GM23338 (cell line): Measurements from ENCODE around the gene POMT2. TPM values are rescaled to one million over a fixed set of nuclear protein-coding genes. Genes with fewer than 3 reads are reported as not detected.

Source experiments
- ATAC-seq: fragments of 200-7000 bp; cut with Tn5 transposase; 3 replicates; pipeline ENCODE4 v1.9.1; 2020
- DNase-seq: peaks from one replicate; pipeline ENCODE4 v3.0.0-alpha.2; 2015; ENCODE audit warnings: low spot score
- H2AFZ ChIP-seq: fragments of 200-600 bp; sonication (generic); 2 replicates; pipeline ENCODE4 v1.8.0; 2016; ENCODE audit warnings: antibody characterized with exemption, mild to moderate bottlenecking, moderate library complexity
- H3F3A ChIP-seq: fragments of 200-600 bp; sonication (generic); replicated peaks from 2 replicates; pipeline ENCODE4 v1.8.0; 2017; ENCODE audit warnings: antibody characterized with exemption, mixed run types, low read depth
- H3K27ac ChIP-seq: fragments of 200-600 bp; sonication (generic); 2 replicates; pipeline ENCODE4 v1.6.1; 2016; ENCODE audit warnings: low read depth
- H3K27me3 ChIP-seq: fragments of 200-600 bp; sonication (generic); 2 replicates; pipeline ENCODE4 v1.8.0; 2016; ENCODE audit warnings: mild to moderate bottlenecking, mixed run types, moderate library complexity; ENCODE audit not compliant: insufficient read depth
- H3K36me3 ChIP-seq: fragments of 200-600 bp; sonication (generic); 2 replicates; pipeline ENCODE4 v1.8.0; 2016; ENCODE audit warnings: mild to moderate bottlenecking; ENCODE audit not compliant: insufficient read depth
- H3K4me1 ChIP-seq: fragments of 200-600 bp; sonication (generic); 2 replicates; pipeline ENCODE4 v1.8.0; 2016; ENCODE audit warnings: mild to moderate bottlenecking, moderate library complexity; ENCODE audit not compliant: insufficient read depth
- H3K4me2 ChIP-seq: fragments of 200-600 bp; sonication (generic); 2 replicates; pipeline ENCODE4 v1.7.1; 2017; ENCODE audit warnings: mixed run types
- H3K4me3 ChIP-seq: fragments of 200-600 bp; sonication (generic); 2 replicates; pipeline ENCODE4 v1.6.1; 2016; ENCODE audit warnings: mixed run types
- H3K79me2 ChIP-seq: fragments of 200-600 bp; sonication (generic); replicated peaks from 2 replicates; pipeline ENCODE4 v1.8.0; 2017; ENCODE audit warnings: mild to moderate bottlenecking; ENCODE audit not compliant: insufficient read depth
- H3K9me2 ChIP-seq: fragments of 200-600 bp; sonication (generic); 2 replicates; pipeline ENCODE4 v1.8.0; 2017; ENCODE audit not compliant: insufficient read depth
- H4K20me1 ChIP-seq: fragments of 200-600 bp; sonication (generic); replicated peaks from 2 replicates; pipeline ENCODE4 v1.8.0; 2017; ENCODE audit warnings: mild to moderate bottlenecking; ENCODE audit not compliant: insufficient read depth
- H3K27ac Mint-ChIP-seq: 2 replicates; pipeline ENCODE4 v1.8.0; 2020; ENCODE audit warnings: inconsistent platforms, mild to moderate bottlenecking, moderate library complexity, mixed read lengths
- H3K27me3 Mint-ChIP-seq: 3 replicates; pipeline ENCODE4 v1.8.0; 2022; ENCODE audit warnings: low read depth, mild to moderate bottlenecking, moderate library complexity, mixed read lengths, inconsistent platforms; ENCODE audit not compliant: insufficient read depth, poor library complexity
- H3K36me3 Mint-ChIP-seq: 3 replicates; pipeline ENCODE4 v1.8.0; 2021; ENCODE audit warnings: low read depth, mild to moderate bottlenecking, inconsistent platforms, moderate library complexity, mixed read lengths
- H3K4me1 Mint-ChIP-seq: 3 replicates; pipeline ENCODE4 v1.8.0; 2020; ENCODE audit warnings: mild to moderate bottlenecking, inconsistent platforms, mixed read lengths
- H3K4me3 Mint-ChIP-seq: 3 replicates; pipeline ENCODE4 v1.8.0; 2021; ENCODE audit warnings: moderate library complexity, mild to moderate bottlenecking, inconsistent platforms, mixed read lengths
- H3K9me3 Mint-ChIP-seq: 3 replicates; pipeline ENCODE4 v1.8.0; 2020; ENCODE audit warnings: moderate library complexity, mild to moderate bottlenecking, inconsistent platforms, mixed read lengths
- CREB1 ChIP-seq: fragments of 250-450 bp; sonication (Bioruptor Pico); IDR thresholded peaks from 2 replicates; pipeline ENCODE4 v1.5.0; 2020; ENCODE audit warnings: low read depth, mild to moderate bottlenecking, moderate library complexity
- EZH2phosphoT487 ChIP-seq: fragments of 200-600 bp; sonication (generic); IDR thresholded peaks from one replicate; pipeline ENCODE4 v1.8.1; 2018; ENCODE audit warnings: antibody characterized with exemption; ENCODE audit not compliant: unreplicated experiment
- JUNB ChIP-seq: IDR thresholded peaks from one replicate; pipeline ENCODE4 v1.6.1; 2016; ENCODE audit warnings: antibody characterized with exemption; ENCODE audit not compliant: unreplicated experiment
- NANOG ChIP-seq: IDR thresholded peaks from 2 replicates; pipeline ENCODE4 v1.6.1; 2016; ENCODE audit warnings: antibody characterized with exemption, borderline replicate concordance
- STAT1 ChIP-seq: IDR thresholded peaks from one replicate; pipeline ENCODE4 v1.6.1; 2016; ENCODE audit warnings: antibody characterized with exemption; ENCODE audit not compliant: unreplicated experiment
- ZNF114 ChIP-seq: fragments of 250-450 bp; sonication (Bioruptor Pico); IDR thresholded peaks from 2 replicates; pipeline ENCODE4 v1.5.0; 2020; ENCODE audit warnings: mild to moderate bottlenecking, moderate library complexity
- ZNF331 ChIP-seq: fragments of 250-450 bp; sonication (Bioruptor Pico); IDR thresholded peaks from 2 replicates; pipeline ENCODE4 v1.5.0; 2020; ENCODE audit warnings: low read depth, mild to moderate bottlenecking, moderate library complexity
- polyA plus RNA-seq: library from polyadenylated mRNA; unstranded; fragments of >200 nt; fragmentation: Nextera tagmentation; extraction: Ambion mirVana; gene quantifications from 2 replicates; pipeline ENCODE4 v1.2.1, GENCODE V29; 2016
- total RNA-seq: library from RNA; depleted of rRNA; stranded (reverse); fragments of >200 nt; shearing (Covaris generic); gene quantifications from 2 replicates; pipeline ENCODE4 v1.2.3, GENCODE V29; 2014
- TF ChIP-seq, protein P1 (sequence below): fragments of 250-450 bp; sonication (Bioruptor Pico); IDR thresholded peaks from 2 replicates; pipeline ENCODE4 v1.5.0; 2020; ENCODE audit warnings: mild to moderate bottlenecking, moderate library complexity
- TF ChIP-seq, protein P2 (sequence below): IDR thresholded peaks from one replicate; pipeline ENCODE4 v1.6.1; 2018; ENCODE audit warnings: antibody characterized with exemption; ENCODE audit not compliant: unreplicated experiment

The POMT2 gene
- total and polyA plus RNA-seq, 2 experiments from 2014 or later = 24.3 to 29.9 TPM

DNA sequence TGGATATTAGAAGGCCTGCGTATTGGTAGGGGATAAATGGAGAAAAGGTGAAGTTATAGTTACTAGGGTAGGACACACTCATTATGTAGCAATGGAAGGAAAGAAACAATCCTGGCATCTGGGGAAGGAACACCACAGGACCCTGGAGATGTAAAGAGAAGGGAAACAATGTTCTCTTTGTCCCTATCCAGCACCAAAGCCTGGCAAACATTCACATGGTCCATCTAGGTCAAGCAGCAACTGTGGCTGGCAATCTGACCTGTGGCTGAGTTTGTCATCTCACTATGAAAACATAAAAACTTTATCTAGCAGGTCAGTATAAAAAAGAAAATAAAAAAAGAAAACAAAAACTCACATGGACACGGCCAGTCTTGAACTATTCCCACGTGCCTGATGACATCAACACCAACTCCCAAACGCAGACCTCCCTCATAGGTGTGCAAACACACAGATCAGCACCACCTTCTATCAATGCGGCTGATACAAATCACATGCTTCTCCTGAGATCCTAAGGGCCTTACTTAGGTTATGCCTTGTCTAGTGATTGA is 2.6 kb downstream of the POMT2 start:
- Mint-ChIP-seq H3K27ac (peak overlapping the region; percentile 54), H3K4me3 (no peak overlapping the region), H3K36me3 (no peaks in the 10 kb centered on the region; the same call in 1 of the 3 replicates), H3K9me3 (no peaks in the 10 kb centered on the region), H3K4me1 (peaks cover 57% of the 10 kb centered on the region), H3K27me3 (peaks cover 15% of the 10 kb centered on the region)
- H2AFZ ChIP-seq = no peak overlapping the region
- TF ChIP-seq, protein P1, sequence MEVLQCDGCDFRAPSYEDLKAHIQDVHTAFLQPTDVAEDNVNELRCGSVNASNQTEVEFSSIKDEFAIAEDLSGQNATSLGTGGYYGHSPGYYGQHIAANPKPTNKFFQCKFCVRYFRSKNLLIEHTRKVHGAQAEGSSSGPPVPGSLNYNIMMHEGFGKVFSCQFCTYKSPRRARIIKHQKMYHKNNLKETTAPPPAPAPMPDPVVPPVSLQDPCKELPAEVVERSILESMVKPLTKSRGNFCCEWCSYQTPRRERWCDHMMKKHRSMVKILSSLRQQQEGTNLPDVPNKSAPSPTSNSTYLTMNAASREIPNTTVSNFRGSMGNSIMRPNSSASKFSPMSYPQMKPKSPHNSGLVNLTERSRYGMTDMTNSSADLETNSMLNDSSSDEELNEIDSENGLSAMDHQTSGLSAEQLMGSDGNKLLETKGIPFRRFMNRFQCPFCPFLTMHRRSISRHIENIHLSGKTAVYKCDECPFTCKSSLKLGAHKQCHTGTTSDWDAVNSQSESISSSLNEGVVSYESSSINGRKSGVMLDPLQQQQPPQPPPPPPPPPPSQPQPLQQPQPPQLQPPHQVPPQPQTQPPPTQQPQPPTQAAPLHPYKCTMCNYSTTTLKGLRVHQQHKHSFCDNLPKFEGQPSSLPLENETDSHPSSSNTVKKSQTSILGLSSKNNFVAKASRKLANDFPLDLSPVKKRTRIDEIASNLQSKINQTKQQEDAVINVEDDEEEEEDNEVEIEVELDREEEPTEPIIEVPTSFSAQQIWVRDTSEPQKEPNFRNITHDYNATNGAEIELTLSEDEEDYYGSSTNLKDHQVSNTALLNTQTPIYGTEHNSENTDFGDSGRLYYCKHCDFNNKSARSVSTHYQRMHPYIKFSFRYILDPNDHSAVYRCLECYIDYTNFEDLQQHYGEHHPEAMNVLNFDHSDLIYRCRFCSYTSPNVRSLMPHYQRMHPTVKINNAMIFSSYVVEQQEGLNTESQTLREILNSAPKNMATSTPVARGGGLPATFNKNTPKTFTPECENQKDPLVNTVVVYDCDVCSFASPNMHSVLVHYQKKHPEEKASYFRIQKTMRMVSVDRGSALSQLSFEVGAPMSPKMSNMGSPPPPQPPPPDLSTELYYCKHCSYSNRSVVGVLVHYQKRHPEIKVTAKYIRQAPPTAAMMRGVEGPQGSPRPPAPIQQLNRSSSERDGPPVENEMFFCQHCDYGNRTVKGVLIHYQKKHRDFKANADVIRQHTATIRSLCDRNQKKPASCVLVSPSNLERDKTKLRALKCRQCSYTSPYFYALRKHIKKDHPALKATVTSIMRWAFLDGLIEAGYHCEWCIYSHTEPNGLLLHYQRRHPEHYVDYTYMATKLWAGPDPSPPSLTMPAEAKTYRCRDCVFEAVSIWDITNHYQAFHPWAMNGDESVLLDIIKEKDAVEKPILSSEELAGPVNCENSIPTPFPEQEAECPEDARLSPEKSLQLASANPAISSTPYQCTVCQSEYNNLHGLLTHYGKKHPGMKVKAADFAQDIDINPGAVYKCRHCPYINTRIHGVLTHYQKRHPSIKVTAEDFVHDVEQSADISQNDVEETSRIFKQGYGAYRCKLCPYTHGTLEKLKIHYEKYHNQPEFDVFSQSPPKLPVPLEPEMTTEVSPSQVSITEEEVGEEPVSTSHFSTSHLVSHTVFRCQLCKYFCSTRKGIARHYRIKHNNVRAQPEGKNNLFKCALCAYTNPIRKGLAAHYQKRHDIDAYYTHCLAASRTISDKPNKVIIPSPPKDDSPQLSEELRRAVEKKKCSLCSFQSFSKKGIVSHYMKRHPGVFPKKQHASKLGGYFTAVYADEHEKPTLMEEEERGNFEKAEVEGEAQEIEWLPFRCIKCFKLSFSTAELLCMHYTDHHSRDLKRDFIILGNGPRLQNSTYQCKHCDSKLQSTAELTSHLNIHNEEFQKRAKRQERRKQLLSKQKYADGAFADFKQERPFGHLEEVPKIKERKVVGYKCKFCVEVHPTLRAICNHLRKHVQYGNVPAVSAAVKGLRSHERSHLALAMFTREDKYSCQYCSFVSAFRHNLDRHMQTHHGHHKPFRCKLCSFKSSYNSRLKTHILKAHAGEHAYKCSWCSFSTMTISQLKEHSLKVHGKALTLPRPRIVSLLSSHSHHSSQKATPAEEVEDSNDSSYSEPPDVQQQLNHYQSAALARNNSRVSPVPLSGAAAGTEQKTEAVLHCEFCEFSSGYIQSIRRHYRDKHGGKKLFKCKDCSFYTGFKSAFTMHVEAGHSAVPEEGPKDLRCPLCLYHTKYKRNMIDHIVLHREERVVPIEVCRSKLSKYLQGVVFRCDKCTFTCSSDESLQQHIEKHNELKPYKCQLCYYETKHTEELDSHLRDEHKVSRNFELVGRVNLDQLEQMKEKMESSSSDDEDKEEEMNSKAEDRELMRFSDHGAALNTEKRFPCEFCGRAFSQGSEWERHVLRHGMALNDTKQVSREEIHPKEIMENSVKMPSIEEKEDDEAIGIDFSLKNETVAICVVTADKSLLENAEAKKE (CRISPR knock-in tag) = no peak
- TF ChIP-seq, protein P2, sequence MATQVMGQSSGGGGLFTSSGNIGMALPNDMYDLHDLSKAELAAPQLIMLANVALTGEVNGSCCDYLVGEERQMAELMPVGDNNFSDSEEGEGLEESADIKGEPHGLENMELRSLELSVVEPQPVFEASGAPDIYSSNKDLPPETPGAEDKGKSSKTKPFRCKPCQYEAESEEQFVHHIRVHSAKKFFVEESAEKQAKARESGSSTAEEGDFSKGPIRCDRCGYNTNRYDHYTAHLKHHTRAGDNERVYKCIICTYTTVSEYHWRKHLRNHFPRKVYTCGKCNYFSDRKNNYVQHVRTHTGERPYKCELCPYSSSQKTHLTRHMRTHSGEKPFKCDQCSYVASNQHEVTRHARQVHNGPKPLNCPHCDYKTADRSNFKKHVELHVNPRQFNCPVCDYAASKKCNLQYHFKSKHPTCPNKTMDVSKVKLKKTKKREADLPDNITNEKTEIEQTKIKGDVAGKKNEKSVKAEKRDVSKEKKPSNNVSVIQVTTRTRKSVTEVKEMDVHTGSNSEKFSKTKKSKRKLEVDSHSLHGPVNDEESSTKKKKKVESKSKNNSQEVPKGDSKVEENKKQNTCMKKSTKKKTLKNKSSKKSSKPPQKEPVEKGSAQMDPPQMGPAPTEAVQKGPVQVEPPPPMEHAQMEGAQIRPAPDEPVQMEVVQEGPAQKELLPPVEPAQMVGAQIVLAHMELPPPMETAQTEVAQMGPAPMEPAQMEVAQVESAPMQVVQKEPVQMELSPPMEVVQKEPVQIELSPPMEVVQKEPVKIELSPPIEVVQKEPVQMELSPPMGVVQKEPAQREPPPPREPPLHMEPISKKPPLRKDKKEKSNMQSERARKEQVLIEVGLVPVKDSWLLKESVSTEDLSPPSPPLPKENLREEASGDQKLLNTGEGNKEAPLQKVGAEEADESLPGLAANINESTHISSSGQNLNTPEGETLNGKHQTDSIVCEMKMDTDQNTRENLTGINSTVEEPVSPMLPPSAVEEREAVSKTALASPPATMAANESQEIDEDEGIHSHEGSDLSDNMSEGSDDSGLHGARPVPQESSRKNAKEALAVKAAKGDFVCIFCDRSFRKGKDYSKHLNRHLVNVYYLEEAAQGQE = no peak
- TF ChIP-seq ZNF114 = no peak
- TF ChIP-seq NANOG = no peak
- TF ChIP-seq JUNB = no peak
- no peak for TF ChIP-seq STAT1
- TF ChIP-seq EZH2phosphoT487 = no peak
- TF ChIP-seq CREB1 (CRISPR knock-in tag) = no peak
- TF ChIP-seq ZNF331 = no peak
- H4K20me1 ChIP-seq = no peaks in the 10 kb centered on the region
- no peak for DNase-seq
- H3K4me2 ChIP-seq = no peak overlapping the region
- no peak overlapping the region for H3K4me3 ChIP-seq
- no peaks in the 10 kb centered on the region for H3K9me2 ChIP-seq
- peaks cover 7% of the 10 kb centered on the region; the same call in 1 of the 2 replicates for H3F3A ChIP-seq
- no peak overlapping the region for H3K27ac ChIP-seq
- H3K27me3 ChIP-seq = no peaks in the 10 kb centered on the region
- peaks cover 48% of the 10 kb centered on the region for H3K79me2 ChIP-seq
- ATAC-seq = no peak
- peaks cover 41% of the 10 kb centered on the region for H3K4me1 ChIP-seq
- H3K36me3 ChIP-seq = no peaks in the 10 kb centered on the region
